ENCODE data around the gene SPINT2. TPM values are rescaled to one million over a fixed set of nuclear protein-coding genes. Genes with fewer than 3 reads are reported as not detected.
"Not testable (repeated sequence)": the region's sequence is repeated elsewhere in the genome, so short reads cannot be mapped to it uniquely, and the experiment has no call there.

The SPINT2 gene
- total RNA-seq, 1 donor from 2014 or later = 9.1 TPM

DNA sequence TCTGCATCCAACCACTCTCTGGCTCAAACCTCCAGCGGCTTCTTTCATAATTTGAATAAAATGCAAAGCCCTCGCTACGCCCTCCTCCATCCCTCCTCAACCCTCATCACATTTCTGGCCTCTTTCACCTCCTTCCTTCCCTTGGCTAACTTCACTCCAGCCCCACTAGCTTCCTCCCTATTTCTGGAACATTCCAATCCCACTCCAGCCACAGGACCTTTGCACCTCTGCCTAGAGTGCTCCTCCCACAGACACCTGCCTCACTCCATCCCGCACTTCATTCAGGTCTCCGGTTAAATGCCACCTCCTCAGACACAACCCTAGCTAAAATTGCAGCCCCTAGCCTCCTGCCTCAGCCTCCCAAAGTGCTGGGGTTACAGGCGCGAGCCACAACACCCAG, 32.5 kb upstream of the SPINT2 start:
- ATAC-seq (no peak), DNase-seq (ENCODE audit: missing footprints) (peak; percentile 20)
- intact Hi-C loops (cut with DNase I) = loop anchor here (5.0 kb wide), 2 partner anchors 90 to 330 kb away; no protein-coding TSS in a partner anchor

DNA sequence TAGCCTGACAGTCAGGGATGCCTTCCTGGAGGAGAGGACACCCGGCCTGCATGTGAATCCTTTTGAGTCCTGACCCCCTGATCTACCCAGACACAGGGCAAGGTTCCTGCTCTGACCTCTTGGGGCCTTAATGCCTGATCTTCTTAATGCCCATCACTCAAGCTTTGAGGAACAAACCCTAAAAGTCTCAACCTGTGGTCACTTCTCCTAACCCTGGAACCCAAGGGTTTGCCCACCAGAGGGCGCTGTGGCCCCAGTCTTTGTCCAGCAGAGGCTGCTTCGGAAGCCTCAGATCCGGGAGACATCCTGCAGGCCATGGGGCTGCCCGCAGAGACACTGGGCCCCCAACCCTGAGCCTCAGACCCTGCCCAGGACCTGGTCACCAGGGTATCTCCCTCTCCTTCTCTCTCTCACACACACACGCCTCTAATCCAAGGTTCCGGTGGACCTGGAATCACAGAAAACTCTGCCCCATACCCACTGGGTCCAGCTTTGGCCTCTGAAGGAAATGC, 30.6 kb upstream of the SPINT2 start:
- intact Hi-C loops (cut with DNase I) = loop anchor here (5.0 kb wide), 2 partner anchors 91 to 331 kb away; no protein-coding TSS in a partner anchor
- ATAC-seq (peak; percentile 32), DNase-seq (ENCODE audit: missing footprints) (peak; percentile 92)

GRCh38 chr19:38234615-38235014, 29.8 kb upstream of the SPINT2 start:
- DNase-seq (ENCODE audit: missing footprints) (no peak), ATAC-seq (no peak)
- intact Hi-C loops (cut with DNase I) = loop anchor here (5.0 kb wide), 2 partner anchors 92 to 332 kb away; no protein-coding TSS in a partner anchor

- ATAC-seq (no peak), DNase-seq (ENCODE audit: missing footprints) (no peak)
- intact Hi-C loops (cut with DNase I) = no loop called here
Observed at GRCh38 chr19:38239816-38240215, 24.6 kb upstream of the SPINT2 start.

DNA sequence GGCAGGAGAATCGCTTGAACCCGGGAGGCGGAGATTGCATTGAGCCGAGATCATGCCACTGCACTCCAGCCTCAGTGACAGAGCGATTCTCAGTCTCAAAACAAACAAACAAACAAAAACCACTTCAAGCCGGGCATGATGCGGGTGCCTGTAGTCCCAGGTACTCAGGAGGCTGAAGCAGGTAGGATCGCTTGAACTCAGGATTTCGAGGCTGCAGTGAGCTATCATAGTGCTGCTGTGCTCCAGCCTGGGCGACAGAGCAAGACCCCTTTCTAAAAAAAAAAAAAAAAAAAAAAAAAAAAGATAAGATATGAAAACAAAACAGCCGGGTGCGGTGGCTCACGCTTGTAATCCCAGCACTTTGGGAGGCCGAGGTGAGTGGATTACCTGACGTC, 21.1 kb upstream of the SPINT2 start:
- no peak for ATAC-seq
- no peak for DNase-seq (ENCODE audit: missing footprints)
- intact Hi-C loops (cut with DNase I) = no loop called here

GRCh38 chr19:38245826-38246498, 18.4 kb upstream of the SPINT2 start:
- no peak for DNase-seq (ENCODE audit: missing footprints)
- no peak for ATAC-seq
- intact Hi-C loops (cut with DNase I) = no loop called here

DNA sequence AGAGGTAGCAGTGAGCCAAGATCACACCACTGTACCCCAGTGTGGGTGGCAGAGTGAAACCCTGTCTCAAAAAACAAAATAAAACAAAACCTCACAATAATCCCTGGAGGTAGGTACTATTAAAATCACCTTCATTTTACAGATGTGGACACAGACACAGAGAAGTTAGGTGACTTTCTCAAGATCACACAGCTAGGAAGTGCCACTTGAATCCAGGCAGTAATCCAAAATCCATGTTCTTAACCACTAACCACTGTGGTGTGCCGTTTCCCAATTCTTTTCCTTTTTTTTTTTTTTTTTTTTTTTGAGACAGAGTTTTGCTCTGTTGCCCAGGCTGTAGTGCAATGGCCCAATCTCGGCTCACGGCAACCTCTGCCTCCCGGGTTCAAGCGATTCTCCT, 17.2 kb upstream of the SPINT2 start:
- intact Hi-C loops (cut with DNase I) = no loop called here
- DNase-seq (ENCODE audit: missing footprints) (no peak), ATAC-seq (no peak)

GRCh38 chr19:38247734-38248268, 16.6 kb upstream of the SPINT2 start:
- no peak for DNase-seq (ENCODE audit: missing footprints)
- intact Hi-C loops (cut with DNase I) = no loop called here
- ATAC-seq = no peak

DNA sequence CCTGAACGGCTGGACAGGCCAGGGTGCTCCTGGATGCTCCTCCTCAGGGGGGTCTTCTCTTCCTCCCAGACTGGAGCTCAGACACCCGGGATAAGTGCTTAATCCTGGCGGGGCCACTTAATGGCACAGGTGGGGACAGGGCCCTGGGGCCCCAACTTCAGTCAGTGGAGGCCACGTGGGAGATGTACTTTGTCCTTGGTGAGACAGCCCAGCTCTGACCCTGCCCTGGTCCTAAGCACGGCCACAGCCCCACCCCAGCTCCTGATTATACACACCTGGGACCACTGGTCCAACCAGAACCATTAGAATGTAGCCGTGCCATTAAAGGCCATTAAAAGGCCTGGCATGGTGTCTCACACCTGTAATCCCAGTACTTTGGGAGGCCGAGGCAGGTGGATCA, 16.0 kb upstream of the SPINT2 start:
- ATAC-seq = no peak
- DNase-seq (ENCODE audit: missing footprints) = no peak
- intact Hi-C loops (cut with DNase I) = no loop called here

DNA sequence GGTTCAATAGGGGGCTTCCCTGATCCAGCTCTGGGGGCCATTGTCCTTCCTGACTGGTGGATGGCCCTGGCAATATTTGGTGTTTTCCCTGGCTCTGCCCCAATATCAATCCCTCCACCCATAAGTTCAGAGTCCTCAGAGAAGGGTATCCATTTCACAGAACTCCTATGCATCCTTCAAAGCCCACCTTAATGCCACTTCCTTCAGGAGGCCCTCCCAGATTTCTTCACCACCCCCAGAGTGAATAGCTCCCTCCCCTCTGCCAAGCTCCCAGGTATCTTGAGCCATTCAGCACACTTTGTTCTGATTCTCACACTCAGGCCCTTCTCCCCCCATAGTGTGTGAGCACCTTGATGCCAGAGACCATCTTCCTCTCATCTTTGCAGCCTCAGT, 13.9 kb upstream of the SPINT2 start:
- intact Hi-C loops (cut with DNase I) = loop anchor here (5.0 kb wide), 1 partner anchor 67 kb away; the partner anchor contains the start of genes KCNK6 and YIF1B
- ATAC-seq (no peak), DNase-seq (ENCODE audit: missing footprints) (no peak)

- intact Hi-C loops (cut with DNase I) = loop anchor here (5.0 kb wide), 1 partner anchor 66 kb away; the partner anchor contains the start of genes KCNK6 and YIF1B
- DNase-seq (ENCODE audit: missing footprints) (peak; percentile 89), ATAC-seq (peak; percentile 64)
Observed at GRCh38 chr19:38250821-38251563, 13.4 kb upstream of the SPINT2 start.

DNA sequence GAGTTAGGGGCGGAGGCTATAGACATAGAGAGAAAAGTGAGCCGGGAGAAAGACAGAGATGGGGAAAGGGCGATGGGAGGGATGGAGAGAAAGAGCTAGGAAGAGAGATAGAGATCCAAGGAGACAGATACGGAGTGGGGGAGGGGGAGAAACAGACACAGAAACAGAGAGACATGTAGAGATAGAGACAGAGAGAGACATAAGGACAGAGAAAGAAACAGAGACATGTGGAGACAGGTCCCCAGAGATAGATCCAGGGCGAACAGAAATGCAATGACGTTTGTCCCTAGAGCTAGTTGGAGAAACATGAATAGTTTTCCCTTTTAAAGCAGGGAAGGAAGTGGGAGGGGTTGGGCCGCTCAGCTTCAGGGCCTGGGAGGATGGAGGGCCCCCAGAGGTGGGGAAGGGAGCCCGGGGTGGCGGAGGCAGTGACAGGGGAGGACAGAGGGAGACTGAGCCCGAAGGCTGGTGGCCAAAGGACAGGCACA, 12.8 kb upstream of the SPINT2 start:
- peak; percentile 49 for ATAC-seq
- intact Hi-C loops (cut with DNase I) = loop anchor here (5.0 kb wide), 1 partner anchor 66 kb away; the partner anchor contains the start of genes KCNK6 and YIF1B
- DNase-seq (ENCODE audit: missing footprints) = peak; percentile 77

DNA sequence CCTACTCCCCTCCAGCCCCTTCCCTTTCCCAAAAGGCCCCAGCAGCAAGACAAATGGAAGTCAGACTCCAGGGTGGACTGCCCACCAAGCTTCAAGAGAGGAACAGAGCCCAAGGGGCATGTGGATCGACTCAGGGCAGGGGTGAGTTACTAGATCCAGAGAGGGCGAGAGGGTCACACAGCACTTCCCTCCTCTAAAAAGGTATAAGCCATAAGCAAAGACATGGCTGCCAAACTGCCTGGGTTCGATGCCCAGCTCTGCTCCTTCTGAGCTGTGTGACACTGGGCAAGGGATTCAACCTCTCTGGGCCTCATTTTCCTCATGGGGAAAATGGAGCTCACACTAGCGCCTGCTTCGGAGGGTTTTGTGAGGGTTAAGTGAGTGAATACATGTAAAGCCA, 12.0 kb upstream of the SPINT2 start:
- no peak for ATAC-seq
- intact Hi-C loops (cut with DNase I) = loop anchor here (5.0 kb wide), 1 partner anchor 65 kb away; the partner anchor contains the start of genes KCNK6 and YIF1B

GRCh38 chr19:38252941-38253691, 11.3 kb upstream of the SPINT2 start:
- ATAC-seq (no peak), DNase-seq (ENCODE audit: missing footprints) (no peak)
- intact Hi-C loops (cut with DNase I) = loop anchor here (5.0 kb wide), 1 partner anchor 64 kb away; the partner anchor contains the start of genes KCNK6 and YIF1B

More for the DNA sequence above, 12.0 kb upstream of the SPINT2 start:
- no peak for DNase-seq (ENCODE audit: missing footprints)

GRCh38 chr19:38253788-38254187, 10.6 kb upstream of the SPINT2 start:
- DNase-seq (ENCODE audit: missing footprints) (no peak), ATAC-seq (no peak)

DNA sequence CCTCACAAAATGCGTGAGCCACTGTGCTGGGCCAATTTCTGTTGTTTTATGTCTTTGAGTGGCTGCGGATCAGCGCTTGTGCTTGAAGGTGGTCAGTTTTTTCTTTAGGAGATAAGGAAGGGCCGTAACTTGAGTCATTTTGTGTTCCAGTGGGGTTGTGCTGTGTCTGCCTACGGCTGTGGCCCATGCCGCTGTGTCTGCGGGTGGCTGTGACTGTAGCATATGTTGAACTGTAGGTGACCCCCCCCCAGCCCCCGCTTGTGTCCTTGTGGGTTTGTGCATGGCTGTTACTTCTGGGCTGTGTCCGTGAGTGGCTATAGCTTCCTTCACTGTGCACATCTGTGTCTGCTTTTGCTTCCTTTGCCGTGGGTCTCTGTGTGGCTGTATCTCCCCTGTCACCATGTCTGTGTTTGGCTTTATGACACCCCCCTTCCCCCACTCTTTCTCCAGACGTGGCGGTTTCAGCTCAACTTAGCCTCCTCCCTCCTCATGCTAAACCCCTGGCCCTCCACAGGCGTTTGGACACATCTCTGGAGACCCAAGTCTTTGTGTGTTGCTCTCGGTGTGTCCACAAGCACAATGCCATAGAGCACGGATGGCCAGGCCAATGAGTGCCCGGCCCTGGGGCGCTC, 8.9 kb upstream of the SPINT2 start:
- intact Hi-C loops (cut with DNase I) = no loop called here
- ATAC-seq (no peak), DNase-seq (ENCODE audit: missing footprints) (no peak)

More at GRCh38 chr19:38253788-38254187, 10.6 kb upstream of the SPINT2 start:
- intact Hi-C loops (cut with DNase I) = loop anchor here (5.0 kb wide), 1 partner anchor 64 kb away; the partner anchor contains the start of genes KCNK6 and YIF1B

- intact Hi-C loops (cut with DNase I); DNase-seq (ENCODE audit: missing footprints); ATAC-seq: not testable (repeated sequence)
Observed at GRCh38 chr19:38261942-38262341, 2.4 kb upstream of the SPINT2 start.
